NB4 (cell line): ENCODE measurements around the gene ERI3.

Experiments
- POLR2A ChIP-seq: IDR thresholded peaks from 2 replicates; pipeline ENCODE4 v1.6.1; 2011; ENCODE audit warnings: mild to moderate bottlenecking; ENCODE audit not compliant: insufficient read length; ENCODE audit errors: extremely low read depth
- TF ChIP-seq, protein P1 (sequence below): IDR thresholded peaks from one replicate; pipeline ENCODE4 v1.5.1; 2012; ENCODE audit warnings: low read depth, low read length

DNA sequence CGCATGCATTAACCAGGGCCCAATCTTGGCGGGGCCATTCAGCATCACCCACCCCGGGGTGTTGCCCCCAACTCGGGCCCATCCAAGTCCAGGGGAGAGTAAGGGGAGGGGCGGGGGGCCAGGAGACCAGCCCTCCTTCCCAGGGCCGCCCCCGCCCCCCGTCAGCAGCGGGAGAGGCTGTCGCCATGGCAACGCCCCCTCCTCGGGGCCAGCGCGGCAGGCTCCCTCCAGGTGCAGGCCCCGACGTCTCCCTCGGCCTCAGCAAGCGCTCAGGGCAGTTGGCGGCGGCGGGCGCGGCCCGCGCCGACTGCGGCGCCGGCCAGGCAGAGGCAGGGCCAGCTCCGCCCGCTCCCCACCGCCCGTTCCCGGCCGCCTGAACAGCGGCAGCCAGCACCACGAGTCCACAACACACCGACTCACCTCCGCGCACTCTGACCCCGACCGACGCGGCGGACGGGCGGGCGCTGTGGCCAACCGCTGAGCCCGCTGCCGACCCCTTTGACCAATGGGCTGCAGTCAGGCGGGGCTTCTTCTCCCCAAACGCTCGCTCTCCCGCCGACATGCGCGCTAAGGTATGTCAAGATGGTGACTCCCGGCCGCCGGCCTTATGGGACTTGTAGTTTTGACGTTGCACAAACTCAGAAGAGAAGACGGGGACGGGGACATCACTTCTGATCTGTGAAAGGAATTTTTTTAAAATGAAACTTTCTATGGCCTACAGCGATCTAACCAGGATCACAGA lies at the start of gene ERI3:
- TF ChIP-seq, protein P1, sequence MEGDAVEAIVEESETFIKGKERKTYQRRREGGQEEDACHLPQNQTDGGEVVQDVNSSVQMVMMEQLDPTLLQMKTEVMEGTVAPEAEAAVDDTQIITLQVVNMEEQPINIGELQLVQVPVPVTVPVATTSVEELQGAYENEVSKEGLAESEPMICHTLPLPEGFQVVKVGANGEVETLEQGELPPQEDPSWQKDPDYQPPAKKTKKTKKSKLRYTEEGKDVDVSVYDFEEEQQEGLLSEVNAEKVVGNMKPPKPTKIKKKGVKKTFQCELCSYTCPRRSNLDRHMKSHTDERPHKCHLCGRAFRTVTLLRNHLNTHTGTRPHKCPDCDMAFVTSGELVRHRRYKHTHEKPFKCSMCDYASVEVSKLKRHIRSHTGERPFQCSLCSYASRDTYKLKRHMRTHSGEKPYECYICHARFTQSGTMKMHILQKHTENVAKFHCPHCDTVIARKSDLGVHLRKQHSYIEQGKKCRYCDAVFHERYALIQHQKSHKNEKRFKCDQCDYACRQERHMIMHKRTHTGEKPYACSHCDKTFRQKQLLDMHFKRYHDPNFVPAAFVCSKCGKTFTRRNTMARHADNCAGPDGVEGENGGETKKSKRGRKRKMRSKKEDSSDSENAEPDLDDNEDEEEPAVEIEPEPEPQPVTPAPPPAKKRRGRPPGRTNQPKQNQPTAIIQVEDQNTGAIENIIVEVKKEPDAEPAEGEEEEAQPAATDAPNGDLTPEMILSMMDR = no peak
- TF ChIP-seq POLR2A = peak; percentile 65
